Activated CD4-positive, alpha-beta T cell treated with anti-CD3 and anti-CD28 coated beads for 36 hours (primary cell): ENCODE measurements around the gene PPP6R1. TPM values are rescaled to one million over a fixed set of nuclear protein-coding genes. Genes with fewer than 3 reads are reported as not detected.

ENCODE experiments used
- ATAC-seq: fragments of 200-7000 bp; cut with Tn5 transposase; one replicate; pipeline ENCODE4 v1.10.0; 2021; ENCODE audit warnings: mild to moderate bottlenecking, moderate library complexity
- CTCF ChIA-PET: fragments of 350-600 bp; sonication (Branson Sonifier 250); formaldehyde crosslinking; loops from one replicate; lab custom pipeline; 2021; ENCODE audit warnings: antibody characterized with exemption; lab: Charles Lee
- POLR2A ChIA-PET: fragments of 350-600 bp; sonication (Branson Sonifier 250); formaldehyde crosslinking; loops from one replicate; lab custom pipeline; 2021; ENCODE audit warnings: antibody characterized with exemption, inconsistent platforms; lab: Charles Lee
- DNase-seq: peaks from one replicate; pipeline ENCODE4 v3.0.0-alpha.2; 2020
- H3K27ac Mint-ChIP-seq: one replicate; pipeline ENCODE4 v1.8.0; 2021; ENCODE audit warnings: mixed read lengths
- H3K27me3 Mint-ChIP-seq: one replicate; pipeline ENCODE4 v1.8.0; 2021; ENCODE audit warnings: mixed read lengths
- H3K36me3 Mint-ChIP-seq: one replicate; pipeline ENCODE4 v1.8.0; 2021; ENCODE audit warnings: low read depth, mixed read lengths
- H3K4me1 Mint-ChIP-seq: one replicate; pipeline ENCODE4 v1.8.0; 2021; ENCODE audit warnings: mixed read lengths
- H3K4me3 Mint-ChIP-seq: one replicate; pipeline ENCODE4 v1.8.0; 2021; ENCODE audit warnings: mild to moderate bottlenecking, moderate library complexity, mixed read lengths
- H3K9me3 Mint-ChIP-seq: one replicate; pipeline ENCODE4 v1.8.0; 2021; ENCODE audit warnings: low read depth, mixed read lengths
- intact Hi-C, 2 experiments: fragments of 100-400 bp; cut with DNase I in 1 of 2; cut with micrococcal nuclease in 1 of 2; formaldehyde crosslinking; loops; one replicate each; pipeline versions ENCODE4 v1.14.2 to v1.15.1; 2022 to 2024; cut with DNase I, micrococcal nuclease
- total RNA-seq, 2 experiments: library from RNA; stranded (reverse); gene quantifications; one replicate each; pipeline ENCODE4 v1.2.3, GENCODE V29; 2021

The PPP6R1 gene
- total RNA-seq, 2 experiments from 2014 or later: 177 to 201 TPM

DNA sequence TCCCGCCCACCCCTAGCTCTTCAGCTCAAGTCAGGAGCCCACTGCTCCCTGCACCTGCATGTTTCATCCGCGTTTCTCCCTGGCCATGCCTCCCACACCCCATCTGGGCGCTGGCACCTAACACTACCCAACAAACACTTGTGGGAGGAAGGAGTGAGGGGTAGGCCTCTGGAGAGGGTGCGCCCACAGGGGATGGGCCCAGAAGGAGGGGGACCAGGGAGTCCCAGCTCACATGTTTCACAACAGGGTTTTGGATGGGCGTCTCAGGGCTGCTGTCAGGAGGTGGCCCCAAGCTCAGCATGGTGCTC lies 18.1 kb downstream of the PPP6R1 start:
- DNase-seq (no peak), ATAC-seq (no peak)
- Mint-ChIP-seq H3K4me3 (no peak overlapping the region), H3K36me3 (peaks cover 56% of the 10 kb centered on the region), H3K27me3 (no peaks in the 10 kb centered on the region), H3K27ac (no peak overlapping the region), H3K9me3 (no peaks in the 10 kb centered on the region), H3K4me1 (peaks cover 2% of the 10 kb centered on the region)
- intact Hi-C loops: no loop called here
- ChIA-PET POLR2A (no interaction called here), CTCF (no interaction called here)

DNA sequence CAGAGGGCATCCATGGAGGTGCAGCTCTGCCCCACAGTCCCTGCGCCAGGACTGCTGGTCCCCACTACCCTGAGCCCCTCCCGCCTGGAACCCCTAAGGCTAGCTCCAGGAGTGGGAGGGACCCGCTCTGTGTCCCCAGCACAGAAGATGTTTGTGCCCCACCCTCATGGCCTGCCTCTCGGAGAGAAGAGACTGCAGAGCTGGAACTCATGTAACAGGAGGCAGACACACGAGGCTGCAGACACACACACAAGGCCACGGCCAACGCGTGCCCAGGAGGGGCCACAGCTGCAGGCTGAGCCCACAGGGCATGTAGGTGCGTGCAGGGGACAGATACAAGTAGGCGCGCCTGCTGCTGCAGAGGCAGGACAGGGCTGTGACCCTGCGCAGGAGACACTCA lies 19.8 kb downstream of the PPP6R1 start:
- DNase-seq (no peak), ATAC-seq (no peak)
- ChIA-PET POLR2A (no interaction called here), CTCF (no interaction called here)
- H3K27me3 Mint-ChIP-seq: no peaks in the 10 kb centered on the region
- H3K4me3 Mint-ChIP-seq: no peak overlapping the region
- H3K36me3 Mint-ChIP-seq: peaks cover 63% of the 10 kb centered on the region
- H3K4me1 Mint-ChIP-seq: peaks cover 2% of the 10 kb centered on the region
- intact Hi-C loops: no loop called here
- H3K27ac Mint-ChIP-seq: no peak overlapping the region
- H3K9me3 Mint-ChIP-seq: no peaks in the 10 kb centered on the region

DNA sequence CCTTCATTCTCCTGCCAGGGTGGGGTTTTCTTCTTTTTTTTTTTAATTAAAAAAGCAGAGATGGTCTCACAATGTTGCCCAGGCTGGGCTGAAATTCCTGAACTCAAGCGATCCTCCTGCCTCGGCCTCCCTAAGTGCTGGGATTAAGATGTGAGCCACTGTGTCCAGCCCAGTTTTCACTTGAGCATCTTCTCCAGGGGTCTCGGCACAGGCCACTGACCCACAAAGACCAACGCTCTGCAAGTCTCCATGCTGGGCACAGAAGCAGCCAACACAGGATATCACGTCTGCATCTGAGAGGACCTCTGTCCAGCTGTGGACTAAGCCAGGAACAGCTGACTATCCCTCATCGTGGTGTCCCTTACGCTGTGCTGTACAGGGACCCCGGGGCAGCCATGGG lies 20.8 kb downstream of the PPP6R1 start:
- Mint-ChIP-seq H3K36me3 (peaks cover 64% of the 10 kb centered on the region), H3K27ac (no peak overlapping the region), H3K27me3 (no peaks in the 10 kb centered on the region), H3K9me3 (no peaks in the 10 kb centered on the region), H3K4me3 (no peak overlapping the region), H3K4me1 (peaks cover 2% of the 10 kb centered on the region)
- ChIA-PET CTCF (no interaction called here), POLR2A (interaction anchor here (0.6 kb wide), 1 partner anchor 785 kb away, joined by 3 read pairs; no protein-coding TSS in a partner anchor)
- ATAC-seq (no peak), DNase-seq (no peak)
- intact Hi-C loops: no loop called here

DNA sequence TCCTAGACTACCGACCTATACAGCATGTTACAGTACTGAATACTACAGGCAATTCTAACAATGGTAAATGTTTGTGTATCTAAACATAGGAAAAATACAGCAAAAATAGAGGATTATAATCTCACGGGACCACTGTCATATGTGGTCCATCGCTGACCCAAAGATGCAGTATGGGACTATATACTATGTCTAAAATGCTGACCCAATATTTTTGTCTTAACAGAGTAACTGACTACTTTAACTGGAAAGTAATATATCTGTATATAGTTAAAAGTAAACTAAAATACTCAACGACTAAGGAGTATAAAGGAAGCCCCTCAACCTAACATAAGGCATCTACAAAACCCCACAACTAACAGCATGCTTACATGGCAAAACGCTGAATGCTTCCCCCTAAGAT lies 25.8 kb downstream of the PPP6R1 start:
- H3K36me3 Mint-ChIP-seq: peaks cover 59% of the 10 kb centered on the region
- H3K9me3 Mint-ChIP-seq: no peaks in the 10 kb centered on the region
- intact Hi-C loops: no loop called here
- H3K4me3 Mint-ChIP-seq: no peak overlapping the region
- DNase-seq (no peak), ATAC-seq (no peak)
- ChIA-PET POLR2A (no interaction called here), CTCF (no interaction called here)
- no peaks in the 10 kb centered on the region for H3K4me1 Mint-ChIP-seq
- H3K27ac Mint-ChIP-seq: peak overlapping the region; percentile 4
- H3K27me3 Mint-ChIP-seq: no peaks in the 10 kb centered on the region

DNA sequence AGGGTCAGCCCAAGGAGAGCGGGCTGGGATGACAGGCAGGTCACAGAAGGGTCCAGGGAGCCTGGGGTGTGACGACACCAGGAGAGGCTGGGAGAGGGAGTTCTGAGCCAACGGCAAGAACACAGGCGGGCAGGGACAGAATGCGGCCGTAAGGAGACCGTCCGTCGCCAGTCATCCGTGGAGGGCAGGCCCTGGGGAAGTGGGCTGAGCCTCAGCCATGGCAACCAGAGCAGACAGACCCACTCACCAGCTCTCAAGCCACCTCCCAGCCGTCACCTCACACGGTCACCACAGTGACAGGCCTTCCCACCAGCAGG lies 26.6 kb downstream of the PPP6R1 start:
- no peak overlapping the region for H3K27ac Mint-ChIP-seq
- intact Hi-C loops: no loop called here
- H3K36me3 Mint-ChIP-seq: peaks cover 58% of the 10 kb centered on the region
- no peak overlapping the region for H3K4me3 Mint-ChIP-seq
- no peaks in the 10 kb centered on the region for H3K9me3 Mint-ChIP-seq
- H3K27me3 Mint-ChIP-seq: no peaks in the 10 kb centered on the region
- no peak for ATAC-seq
- no peak for DNase-seq
- H3K4me1 Mint-ChIP-seq: no peaks in the 10 kb centered on the region
- ChIA-PET POLR2A (interaction anchor here (0.5 kb wide), 1 partner anchor 422 kb away, joined by 6 read pairs; no protein-coding TSS in a partner anchor), CTCF (interaction anchor here (0.7 kb wide), 1 partner anchor 197 kb away, joined by 3 read pairs; no protein-coding TSS in a partner anchor)

DNA sequence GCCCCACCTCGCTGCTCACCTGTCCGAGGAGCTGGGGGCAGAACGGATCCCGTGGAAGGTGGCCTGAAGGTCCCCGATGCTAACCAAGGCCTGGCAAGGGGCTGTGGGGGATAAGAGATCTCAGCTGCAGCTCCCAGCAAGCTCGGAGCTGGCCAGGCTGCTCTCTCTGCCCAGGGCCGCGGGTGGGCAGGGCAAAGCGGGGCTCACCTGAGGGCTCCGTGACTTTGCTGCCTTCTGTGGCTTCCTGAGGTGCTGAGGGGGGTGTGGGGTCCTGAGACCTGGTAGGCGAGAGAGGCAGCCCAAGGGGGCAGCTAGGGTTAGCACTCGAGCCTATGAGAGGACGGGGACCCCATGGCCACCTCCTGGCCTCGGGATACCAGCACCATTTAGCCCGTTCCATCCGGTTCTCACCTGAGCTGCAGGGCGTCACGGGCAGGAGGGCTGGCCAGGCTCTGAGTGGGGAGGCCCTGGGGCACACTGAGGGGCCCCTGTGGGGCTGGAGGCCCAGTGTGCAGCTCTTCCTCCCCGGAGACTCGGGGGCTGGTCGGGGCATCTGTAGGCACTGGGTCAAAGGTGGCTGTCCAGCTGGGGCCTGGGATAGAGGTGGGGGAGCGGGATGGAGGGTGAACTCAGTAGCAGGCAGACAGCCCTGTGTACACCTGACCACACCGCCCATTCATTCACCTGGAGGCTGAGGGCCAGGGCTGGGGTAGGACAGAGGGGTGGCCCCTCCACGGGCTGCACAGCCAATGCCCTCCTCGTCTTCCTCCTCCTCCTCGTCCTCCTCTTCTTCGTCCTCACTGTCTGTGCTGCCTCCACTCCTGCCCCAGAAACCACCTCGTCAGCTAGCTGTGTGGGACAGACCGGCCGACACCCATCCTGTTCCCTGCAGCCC lies 27.2 kb downstream of the PPP6R1 start:
- H3K4me3 Mint-ChIP-seq: no peak overlapping the region
- H3K9me3 Mint-ChIP-seq: no peaks in the 10 kb centered on the region
- POLR2A ChIA-PET: no interaction called here
- intact Hi-C loops: no loop called here
- ATAC-seq (no peak), DNase-seq (no peak)
- H3K27ac Mint-ChIP-seq: no peak overlapping the region
- H3K4me1 Mint-ChIP-seq: no peaks in the 10 kb centered on the region
- CTCF ChIA-PET: interaction anchor here (0.7 kb wide), 1 partner anchor 197 kb away, joined by 3 read pairs; no protein-coding TSS in a partner anchor
- H3K36me3 Mint-ChIP-seq: peaks cover 52% of the 10 kb centered on the region
- H3K27me3 Mint-ChIP-seq: no peaks in the 10 kb centered on the region

DNA sequence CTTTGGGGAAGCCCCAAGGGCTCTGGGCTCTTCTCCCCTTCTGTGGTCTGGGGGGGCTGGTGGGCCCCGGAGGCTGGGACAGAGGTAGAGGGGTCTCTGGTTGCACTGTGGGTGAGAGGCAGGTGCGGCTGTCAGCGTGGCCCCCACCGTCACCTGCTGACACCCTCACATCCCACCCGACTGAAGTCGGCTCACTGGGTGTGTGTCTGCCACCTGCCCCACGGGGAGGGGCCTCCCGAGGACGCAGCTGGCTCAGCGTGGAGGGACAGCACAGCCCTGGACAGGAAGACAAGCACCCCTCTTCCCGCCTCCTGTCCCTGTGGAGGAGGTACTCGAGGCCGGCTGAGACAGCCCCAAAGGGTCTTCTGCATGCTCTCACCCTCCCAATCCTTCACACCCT lies 28.0 kb downstream of the PPP6R1 start:
- intact Hi-C loops: no loop called here
- ATAC-seq: no peak
- no peaks in the 10 kb centered on the region for H3K4me1 Mint-ChIP-seq

DNA sequence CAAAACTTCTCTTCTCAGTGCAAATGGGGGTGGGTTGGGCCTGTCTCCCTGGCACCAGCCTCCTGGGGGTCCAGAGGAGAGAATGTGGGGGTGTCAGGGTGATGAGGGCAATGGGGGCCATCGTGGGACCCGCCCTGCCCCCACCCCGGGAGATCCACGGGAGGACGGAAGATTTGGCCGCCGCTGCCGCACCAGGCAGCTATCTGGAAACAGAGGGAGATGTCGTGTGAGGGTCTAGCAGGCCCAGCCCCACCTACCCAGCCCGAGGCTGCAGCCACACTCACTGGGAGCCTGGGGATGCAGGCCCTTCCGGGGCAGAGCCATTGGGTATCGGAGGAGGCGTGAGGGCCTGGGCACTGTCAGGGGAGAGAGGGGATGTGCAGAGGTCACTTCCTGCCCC lies 28.5 kb downstream of the PPP6R1 start:
- Mint-ChIP-seq H3K36me3 (peaks cover 49% of the 10 kb centered on the region), H3K4me1 (no peaks in the 10 kb centered on the region), H3K4me3 (no peak overlapping the region), H3K9me3 (no peaks in the 10 kb centered on the region), H3K27me3 (no peaks in the 10 kb centered on the region), H3K27ac (no peak overlapping the region)
- CTCF ChIA-PET: no interaction called here
- ATAC-seq: no peak
- intact Hi-C loops: no loop called here
- DNase-seq: no peak
- POLR2A ChIA-PET: interaction anchor here (0.7 kb wide), 1 partner anchor 25 kb away, joined by 3 read pairs; no protein-coding TSS in a partner anchor

More for the DNA sequence above, 28.0 kb downstream of the PPP6R1 start:
- peaks cover 47% of the 10 kb centered on the region for H3K36me3 Mint-ChIP-seq
- ChIA-PET POLR2A (no interaction called here), CTCF (no interaction called here)
- no peaks in the 10 kb centered on the region for H3K27me3 Mint-ChIP-seq
- no peak overlapping the region for H3K4me3 Mint-ChIP-seq
- H3K27ac Mint-ChIP-seq: no peak overlapping the region
- H3K9me3 Mint-ChIP-seq: no peaks in the 10 kb centered on the region
- DNase-seq: no peak

DNA sequence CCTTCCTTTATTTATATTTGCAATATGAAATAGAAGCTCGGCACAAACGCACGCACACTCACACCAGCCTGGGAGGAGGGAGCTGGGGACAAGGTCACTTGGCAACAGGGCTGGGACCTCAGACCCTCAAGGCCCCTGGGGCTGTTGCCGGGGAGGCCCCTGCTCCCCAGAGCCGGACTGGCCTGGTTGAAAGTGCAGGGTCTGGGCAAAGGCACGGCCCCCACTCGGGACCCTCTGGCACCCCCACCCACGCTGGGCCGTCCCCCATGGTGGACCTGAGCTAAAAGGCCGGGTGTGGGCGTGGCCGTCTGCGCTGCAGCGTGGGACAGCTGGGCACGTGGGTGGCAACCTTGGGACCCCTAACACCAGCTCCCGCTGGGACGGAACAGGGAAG lies 29.0 kb downstream of the PPP6R1 start:
- Mint-ChIP-seq H3K4me1 (no peaks in the 10 kb centered on the region), H3K36me3 (peaks cover 44% of the 10 kb centered on the region), H3K27ac (no peak overlapping the region), H3K4me3 (no peak overlapping the region), H3K9me3 (no peaks in the 10 kb centered on the region), H3K27me3 (no peaks in the 10 kb centered on the region)
- DNase-seq: no peak
- CTCF ChIA-PET: no interaction called here
- intact Hi-C loops: no loop called here
- POLR2A ChIA-PET: interaction anchor here (0.7 kb wide), 1 partner anchor 25 kb away, joined by 3 read pairs; no protein-coding TSS in a partner anchor
- ATAC-seq: no peak

DNA sequence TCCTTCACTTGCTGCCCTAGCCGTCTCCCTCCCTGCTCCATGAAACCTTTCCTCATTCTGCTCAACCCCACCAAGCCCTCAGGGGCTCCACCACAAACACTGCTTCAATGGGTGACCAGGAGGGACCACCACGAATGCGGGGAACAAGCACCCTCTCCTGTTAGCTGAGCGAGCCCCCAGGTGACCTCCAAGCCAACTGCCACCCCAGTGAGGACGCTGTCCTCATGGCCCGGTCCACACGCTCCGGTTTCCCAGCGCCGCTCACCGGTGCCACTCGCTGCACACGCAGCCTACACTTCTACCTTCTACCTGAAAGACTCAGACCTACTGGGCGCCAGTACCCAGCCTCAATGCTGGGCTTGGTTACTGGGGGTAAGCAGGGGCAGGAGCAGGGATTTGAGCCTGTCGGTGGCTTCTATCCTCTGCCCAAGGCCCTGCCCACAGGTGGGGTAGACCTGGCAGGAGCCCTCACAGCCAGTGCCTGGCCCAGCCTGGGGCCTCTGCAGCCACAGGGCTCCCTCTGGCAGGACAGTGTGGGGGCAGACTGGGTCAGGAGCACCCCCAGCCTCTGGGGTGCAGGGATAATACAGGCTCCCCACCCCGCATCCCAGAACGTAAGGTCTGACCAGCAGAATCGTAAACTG lies 29.6 kb downstream of the PPP6R1 start:
- no peak overlapping the region for H3K27ac Mint-ChIP-seq
- no peak overlapping the region for H3K4me3 Mint-ChIP-seq
- CTCF ChIA-PET: interaction anchor here (0.5 kb wide), 1 partner anchor 15 kb away, joined by 3 read pairs; no protein-coding TSS in a partner anchor
- H3K4me1 Mint-ChIP-seq: no peaks in the 10 kb centered on the region
- POLR2A ChIA-PET: interaction anchor here (0.7 kb wide), 1 partner anchor 26 kb away, joined by 3 read pairs; no protein-coding TSS in a partner anchor
- no peak for DNase-seq
- no peak for ATAC-seq
- H3K27me3 Mint-ChIP-seq: no peaks in the 10 kb centered on the region
- peaks cover 41% of the 10 kb centered on the region for H3K36me3 Mint-ChIP-seq
- no peaks in the 10 kb centered on the region for H3K9me3 Mint-ChIP-seq
- intact Hi-C loops: no loop called here

DNA sequence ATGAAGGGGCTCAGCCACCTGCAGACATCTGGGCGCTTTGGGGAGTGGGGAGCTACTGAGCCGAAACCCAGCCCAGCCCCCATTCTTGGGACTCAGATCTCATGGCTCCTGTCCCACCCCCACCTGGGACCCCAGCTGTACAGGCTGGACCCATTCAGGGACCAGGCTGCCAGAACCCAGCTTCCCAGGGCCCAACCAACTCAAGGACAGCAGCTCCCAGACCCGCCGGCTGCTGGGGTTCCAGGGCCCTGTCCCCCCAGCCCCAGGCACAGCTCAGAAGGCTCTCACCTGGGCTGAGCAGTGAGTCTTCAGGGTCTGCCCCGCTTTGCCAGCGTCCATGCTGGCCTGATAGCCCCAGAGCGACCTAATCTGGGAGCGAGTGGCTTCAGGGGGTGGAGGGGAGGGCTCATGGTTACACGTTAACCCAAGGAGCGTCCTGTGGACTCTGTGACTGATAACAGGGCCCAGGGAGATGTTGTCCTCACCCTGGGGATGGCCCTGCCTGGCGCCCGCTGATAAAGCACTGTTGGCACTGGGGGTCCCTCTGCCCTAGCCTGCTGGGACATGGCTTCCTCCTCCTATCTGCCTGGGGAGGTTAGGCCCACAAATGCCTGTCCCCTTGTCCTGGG lies 30.3 kb downstream of the PPP6R1 start, which contains the start of gene TMEM86B:
TMEM86B (minus strand) TSS at position 361 of the 629 bp plus-strand sequence; CDS start at position 339, 22 bp downstream.
- H3K27ac Mint-ChIP-seq: no peak within 1 kb of the TSS
- H3K4me1 Mint-ChIP-seq: no peaks in the 10 kb centered on the region
- CTCF ChIA-PET: interaction anchor here (0.5 kb wide), 1 partner anchor 14 kb away, joined by 3 read pairs; no protein-coding TSS in a partner anchor
- peaks cover 39% of the 10 kb centered on the region for H3K36me3 Mint-ChIP-seq
- no peak within 1 kb of the TSS for H3K4me3 Mint-ChIP-seq
- intact Hi-C loops: no loop called here
- no peaks in the 10 kb centered on the region for H3K27me3 Mint-ChIP-seq
- DNase-seq (no peak), ATAC-seq (no peak)
- POLR2A ChIA-PET: no interaction called here
- no peaks in the 10 kb centered on the region for H3K9me3 Mint-ChIP-seq
